Muscle of leg (tissue), 11 donors: ENCODE measurements around the gene MLLT6. TPM values are rescaled to one million over a fixed set of nuclear protein-coding genes. Genes with fewer than 3 reads are reported as not detected.

Experiments used
- DNase-seq: peaks from one replicate; pipeline ENCODE4 v3.0.0; 2013
- H3K27ac ChIP-seq: one replicate; pipeline ENCODE4 v1.5.1; 2013; ENCODE audit warnings: mild to moderate bottlenecking, low read length, control low read depth
- H3K27me3 ChIP-seq: one replicate; pipeline ENCODE4 v1.6.1; 2013; ENCODE audit warnings: low read length; ENCODE audit not compliant: control insufficient read depth, insufficient read depth
- H3K36me3 ChIP-seq: one replicate; pipeline ENCODE4 v1.6.1; 2013; ENCODE audit warnings: low read length; ENCODE audit not compliant: control insufficient read depth, insufficient read depth
- H3K4me1 ChIP-seq: one replicate; pipeline ENCODE4 v1.6.1; 2013; ENCODE audit warnings: low read length; ENCODE audit not compliant: control insufficient read depth, insufficient read depth
- H3K4me3 ChIP-seq: one replicate; pipeline ENCODE4 v1.5.1; 2013; ENCODE audit warnings: low read length, control low read depth
- H3K9me3 ChIP-seq: replicated peaks from 2 replicates; pipeline ENCODE4 v1.6.1; 2013; ENCODE audit warnings: low read depth, low read length; ENCODE audit not compliant: control insufficient read depth
- WGBS: methylation state at CpG from one replicate; pipeline ENCODE4 v1.1.5; 2013; ENCODE audit warnings: missing lambda C conversion rate; ENCODE audit not compliant: insufficient coverage; 5-methylcytosine and 5-hydroxymethylcytosine counted together
- polyA plus RNA-seq, 8 donors: library from polyadenylated mRNA; unstranded; fragments of 120-200 nt; gene quantifications; one replicate each; pipeline versions ENCODE4 v1.2.1 to v1.2.3, GENCODE V29; 2013; ENCODE audit warnings: inconsistent platforms in 1 of 8, low replicate concordance in 1 of 8; ENCODE audit not compliant: insufficient read length in 8 of 8, insufficient read depth in 1 of 8
- total RNA-seq: library from RNA; stranded (reverse); fragments of 120-200 nt; gene quantifications from one replicate; pipeline ENCODE4 v1.2.4, GENCODE V29; 2013

The MLLT6 gene
- total and polyA plus RNA-seq, 9 donors, result 40.8 to 77.3 (median 61.5) TPM

DNA sequence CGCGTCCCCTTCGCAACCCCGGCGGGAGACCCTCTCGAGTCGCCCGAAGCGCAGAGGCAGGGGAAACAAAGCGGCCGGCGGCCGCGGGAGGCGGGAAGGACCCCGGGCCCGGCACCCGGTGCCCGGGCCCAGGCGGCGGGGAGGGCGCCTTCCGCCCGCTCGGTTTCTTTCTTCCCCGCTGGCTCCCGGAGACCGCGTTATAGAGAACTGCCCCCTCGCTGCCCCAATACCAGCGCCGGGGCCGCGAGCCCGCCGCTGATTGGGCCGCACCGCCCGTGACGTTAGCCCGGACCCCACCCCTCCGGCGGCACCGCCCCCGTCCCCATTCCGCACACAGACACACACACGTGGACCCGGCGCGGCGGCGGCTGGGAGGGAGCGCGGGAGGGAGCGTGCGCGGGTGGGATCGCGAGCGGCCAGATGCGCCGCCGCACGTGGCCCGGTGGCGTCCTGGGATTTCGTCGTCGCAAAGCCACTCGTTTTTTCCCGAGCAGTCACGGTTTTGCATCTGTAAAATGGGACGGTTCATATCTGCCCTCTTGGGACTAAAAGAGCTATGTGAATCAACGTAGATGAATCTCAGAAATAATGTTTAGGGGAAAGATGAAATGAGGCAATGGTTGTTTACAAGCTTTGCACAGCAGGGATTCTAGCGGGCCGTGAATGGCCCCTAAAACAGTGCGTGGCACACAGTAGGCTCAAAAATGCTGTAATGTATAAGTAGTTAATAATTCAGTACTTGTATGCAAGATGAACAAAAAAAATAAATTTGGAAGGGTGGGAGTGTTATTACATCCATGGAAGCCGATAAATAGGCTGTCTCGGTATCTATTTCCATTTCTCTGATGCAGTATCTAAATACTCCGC, 30.1 kb upstream of the MLLT6 start, which contains the start of gene EPOP:
Gene EPOP (minus strand): TSS at position 209 of the 867 bp plus-strand sequence. CDS start 462 bp downstream, outside the sequence.
- no peaks in the 10 kb centered on the region for H3K36me3 ChIP-seq
- peaks cover 66% of the 10 kb centered on the region for H3K27me3 ChIP-seq
- no peaks in the 10 kb centered on the region for H3K9me3 ChIP-seq
- WGBS, result under 1% methylated on average over 75 of the region's 80 CpGs
- H3K4me3 ChIP-seq, result peak within 1 kb of the TSS; percentile 31
- no peak within 1 kb of the TSS for H3K27ac ChIP-seq
- H3K4me1 ChIP-seq, result peaks cover 10% of the 10 kb centered on the region
- DNase-seq, result peak; percentile 87

DNA sequence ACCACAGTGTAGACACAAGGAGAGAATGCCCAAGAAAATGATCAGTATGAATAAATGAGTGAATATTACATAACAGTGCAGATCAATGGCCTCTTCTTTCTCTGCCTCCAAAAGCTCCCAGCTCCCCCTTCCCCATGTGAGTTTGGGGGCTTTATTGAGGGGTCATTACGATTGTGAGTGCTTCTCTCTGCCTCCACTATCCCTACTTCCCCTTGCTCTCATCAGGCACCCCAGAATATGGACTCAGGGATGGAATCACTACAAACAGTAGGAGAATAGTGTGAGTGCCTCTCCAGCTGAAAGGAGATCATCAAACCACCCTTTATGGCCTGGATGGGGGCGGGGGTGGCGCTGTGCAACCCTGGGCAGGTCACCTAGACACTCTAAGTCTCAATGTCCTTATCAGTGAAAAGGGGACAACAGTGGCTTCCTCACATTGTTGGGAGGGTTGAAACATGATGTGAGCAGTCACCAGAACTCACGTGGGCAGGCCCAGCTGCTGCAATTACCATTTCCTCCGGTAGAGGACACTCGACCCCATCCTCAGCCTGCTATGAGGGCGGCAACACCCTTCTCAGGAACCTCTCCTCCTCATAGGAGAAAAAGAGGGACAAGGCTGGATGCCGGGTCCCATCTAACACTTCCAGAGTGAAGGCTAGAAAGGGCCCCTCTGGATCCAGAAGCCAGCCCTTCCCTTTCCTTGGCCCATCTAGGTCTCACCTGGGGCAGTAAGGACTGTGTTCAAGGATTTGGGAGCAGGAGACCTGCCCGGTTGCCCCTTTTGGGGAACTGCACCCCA, 28.2 kb upstream of the MLLT6 start:
- Histone ChIP-seq H3K27me3 (peaks cover 47% of the 10 kb centered on the region), H3K4me1 (peaks cover 10% of the 10 kb centered on the region), H3K36me3 (no peaks in the 10 kb centered on the region), H3K9me3 (no peaks in the 10 kb centered on the region), H3K4me3 (no peak overlapping the region), H3K27ac (no peak overlapping the region)
- WGBS, result 75% methylated on average over 1 of the region's 9 CpGs
- peak; percentile 90 for DNase-seq

DNA sequence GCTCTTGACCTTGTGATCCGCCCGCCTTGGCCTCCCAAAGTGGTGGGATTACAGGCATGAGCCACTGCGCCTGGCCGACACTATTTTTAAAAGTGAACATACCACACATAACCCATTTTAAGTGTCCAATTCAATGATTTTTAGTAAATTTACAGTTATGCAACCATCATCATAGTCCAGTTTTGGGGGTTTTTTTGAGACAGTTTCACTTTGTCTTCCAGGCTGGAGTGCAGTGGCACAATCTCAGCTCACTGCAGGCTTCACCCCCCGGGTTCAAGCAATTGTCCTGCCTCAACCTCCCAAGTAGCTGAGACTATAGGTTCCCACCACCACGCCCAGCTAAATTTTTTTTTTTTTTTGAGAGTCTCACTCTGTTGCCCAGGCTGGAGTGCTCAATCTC, 27.3 kb upstream of the MLLT6 start:
- no peak for DNase-seq
- Histone ChIP-seq H3K27ac (no peak overlapping the region), H3K27me3 (peaks cover 38% of the 10 kb centered on the region), H3K36me3 (no peaks in the 10 kb centered on the region), H3K9me3 (no peaks in the 10 kb centered on the region), H3K4me3 (no peak overlapping the region), H3K4me1 (peaks cover 10% of the 10 kb centered on the region)
- WGBS, result 81% methylated on average over 3 of the region's 6 CpGs

DNA sequence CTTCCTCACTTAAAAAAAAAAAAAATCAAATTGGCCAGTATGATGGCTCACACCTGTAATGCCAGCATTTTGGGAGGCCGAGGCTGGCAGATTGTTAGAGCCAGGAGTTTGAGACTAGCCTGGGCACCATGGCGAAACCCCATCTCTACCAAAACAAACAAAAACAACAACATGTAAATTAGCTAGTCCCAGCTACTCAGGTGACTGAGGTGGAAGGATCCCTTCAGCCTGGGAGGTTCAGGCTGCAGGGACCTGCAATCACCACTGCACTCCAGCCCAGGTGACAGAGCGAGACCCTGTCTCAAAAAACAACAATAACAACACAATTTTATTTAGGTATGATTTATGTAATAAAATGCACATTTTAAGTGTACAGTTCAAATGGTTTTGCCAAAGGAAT, 24.0 kb upstream of the MLLT6 start:
- H3K4me1 ChIP-seq, result peaks cover 3% of the 10 kb centered on the region
- WGBS, result 50% methylated on average over 1 of the region's 3 CpGs
- no peaks in the 10 kb centered on the region for H3K36me3 ChIP-seq
- peaks cover 6% of the 10 kb centered on the region for H3K27me3 ChIP-seq
- no peak for DNase-seq
- no peak overlapping the region for H3K27ac ChIP-seq
- no peak overlapping the region for H3K4me3 ChIP-seq
- H3K9me3 ChIP-seq, result no peaks in the 10 kb centered on the region

DNA sequence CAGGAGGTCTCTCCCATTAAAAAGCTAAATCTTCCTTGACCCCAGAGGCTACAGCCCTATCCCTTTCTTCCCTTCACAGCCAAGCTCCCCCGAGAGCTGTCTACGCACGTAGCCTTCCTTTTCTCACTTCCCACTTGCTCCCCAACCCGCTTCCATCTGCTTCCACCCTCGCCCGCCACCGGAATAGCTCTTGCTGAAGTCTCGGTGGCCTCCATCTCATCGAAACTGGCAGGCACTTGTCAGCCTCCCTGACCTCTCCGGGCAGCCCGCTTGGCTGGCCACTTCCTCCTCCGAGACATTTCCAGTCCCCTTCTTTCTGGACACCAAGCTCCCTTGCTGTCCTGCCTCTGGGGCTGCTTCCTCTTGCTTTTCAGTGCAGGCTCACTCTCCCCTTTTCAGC, 19.6 kb upstream of the MLLT6 start:
- peak; percentile 70 for DNase-seq
- H3K36me3 ChIP-seq, result no peaks in the 10 kb centered on the region
- H3K4me3 ChIP-seq, result no peak overlapping the region
- peak overlapping the region; percentile 20 for H3K27ac ChIP-seq
- H3K27me3 ChIP-seq, result no peaks in the 10 kb centered on the region
- H3K9me3 ChIP-seq, result no peaks in the 10 kb centered on the region
- 74% methylated on average over 12 of the region's 12 CpGs for WGBS
- no peaks in the 10 kb centered on the region for H3K4me1 ChIP-seq

DNA sequence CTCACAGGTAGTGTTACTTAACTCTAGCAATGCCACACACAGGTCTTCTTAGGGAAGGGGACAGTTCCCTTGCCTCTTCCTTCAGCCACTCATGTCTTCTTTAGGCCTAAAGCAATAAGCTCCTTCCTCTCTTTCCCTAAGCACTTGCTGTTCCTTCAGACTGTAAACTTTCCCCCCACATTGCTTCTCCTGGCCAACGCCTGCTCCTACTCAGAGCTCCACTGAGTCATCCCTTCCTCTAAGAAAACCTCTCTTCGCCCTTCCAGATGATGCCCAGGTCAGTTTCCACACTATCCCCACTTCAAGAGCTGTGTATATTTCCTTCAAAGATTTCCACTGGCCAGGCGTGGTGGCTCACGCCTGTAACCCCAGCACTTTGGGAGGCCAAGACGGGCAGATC, 17.8 kb upstream of the MLLT6 start:
- 94% methylated on average over 5 of the region's 5 CpGs for WGBS
- Histone ChIP-seq H3K27me3 (no peaks in the 10 kb centered on the region), H3K27ac (no peak overlapping the region)

DNA sequence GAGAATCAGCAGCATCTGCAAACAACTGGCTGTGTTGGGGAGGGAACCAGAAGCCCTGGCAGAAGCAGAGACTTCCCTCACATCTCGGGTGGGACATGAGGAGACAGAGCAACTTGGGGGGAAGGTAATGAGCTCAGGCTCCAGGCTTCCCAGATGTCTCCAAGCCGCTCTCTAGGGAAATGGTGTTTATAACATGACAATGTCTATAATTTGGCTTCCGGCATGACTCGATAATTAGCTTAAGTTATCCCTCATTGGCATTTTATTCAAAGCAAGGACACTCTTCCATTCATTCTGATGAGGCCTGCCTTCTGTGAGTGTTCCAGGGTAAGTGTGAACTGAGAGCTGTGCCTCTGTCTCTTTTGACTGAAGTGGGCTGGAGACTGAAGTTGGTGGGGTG, 14.7 kb upstream of the MLLT6 start:
- no peaks in the 10 kb centered on the region for H3K27me3 ChIP-seq
- H3K9me3 ChIP-seq, result no peaks in the 10 kb centered on the region
- H3K4me1 ChIP-seq, result peaks cover 13% of the 10 kb centered on the region
- no peak for DNase-seq
- no peak overlapping the region for H3K4me3 ChIP-seq
- no peaks in the 10 kb centered on the region for H3K36me3 ChIP-seq
- WGBS, result no CpG with 5 or more reads among the region's 4 CpGs
- H3K27ac ChIP-seq, result no peak overlapping the region

More for the DNA sequence above, 17.8 kb upstream of the MLLT6 start:
- no peaks in the 10 kb centered on the region for H3K4me1 ChIP-seq
- H3K9me3 ChIP-seq, result no peaks in the 10 kb centered on the region
- DNase-seq, result no peak
- no peak overlapping the region for H3K4me3 ChIP-seq
- H3K36me3 ChIP-seq, result no peaks in the 10 kb centered on the region

DNA sequence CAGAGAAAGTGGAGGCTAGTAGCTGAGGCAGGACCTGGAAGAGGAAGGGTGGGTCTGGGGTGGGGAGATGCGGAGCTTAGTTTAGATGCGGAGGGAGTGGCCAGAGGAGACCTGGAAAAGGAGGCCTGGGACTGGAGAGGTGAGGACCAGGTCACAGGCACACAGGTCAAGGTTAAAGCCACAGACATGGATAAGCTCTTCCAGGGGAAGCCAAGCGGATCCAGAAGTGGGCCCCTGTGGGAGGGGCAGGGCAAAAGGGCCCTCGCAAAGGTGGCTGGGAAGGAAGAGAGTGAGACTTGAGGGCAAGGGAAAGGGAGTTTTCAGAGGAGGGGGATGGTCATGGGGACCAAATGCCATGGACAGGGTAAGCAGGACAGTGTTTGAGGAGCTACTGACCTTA, 13.9 kb upstream of the MLLT6 start:
- no peaks in the 10 kb centered on the region for H3K36me3 ChIP-seq
- H3K27ac ChIP-seq, result no peak overlapping the region
- WGBS, result 55% methylated on average over 4 of the region's 4 CpGs
- no peaks in the 10 kb centered on the region for H3K9me3 ChIP-seq
- no peak for DNase-seq
- H3K27me3 ChIP-seq, result no peaks in the 10 kb centered on the region
- H3K4me1 ChIP-seq, result peaks cover 13% of the 10 kb centered on the region
- H3K4me3 ChIP-seq, result no peak overlapping the region

DNA sequence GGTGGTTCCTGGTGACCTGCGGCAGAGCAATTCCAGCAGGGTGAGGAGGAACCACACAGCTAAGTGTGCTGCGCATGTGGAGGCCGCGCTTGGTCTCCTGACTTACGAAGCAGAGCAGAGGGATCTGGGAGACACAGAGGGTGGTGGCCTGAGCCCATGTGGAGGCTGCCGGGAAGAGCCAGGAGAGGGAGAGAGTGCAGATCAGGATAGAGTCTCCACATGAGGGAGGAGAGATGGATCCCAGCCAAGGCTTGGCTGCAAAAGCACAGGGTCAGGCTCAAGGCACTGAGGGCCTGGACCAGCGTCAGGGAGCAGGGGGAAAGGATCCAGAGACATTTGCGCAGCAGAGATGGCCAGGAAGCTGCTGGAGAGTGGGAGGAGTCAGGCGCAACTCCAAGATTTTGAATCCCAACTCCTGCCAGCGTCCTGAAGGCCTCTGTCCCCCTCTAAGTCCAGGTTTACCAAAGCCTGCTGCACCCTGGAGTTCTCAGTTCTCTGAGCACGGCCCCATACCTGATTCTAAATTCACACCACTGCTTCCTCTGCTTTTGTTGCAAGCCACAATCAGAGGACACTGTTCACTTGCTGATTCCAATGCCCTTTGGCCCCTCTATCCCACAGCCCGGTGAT, 11.3 kb upstream of the MLLT6 start:
- H3K4me1 ChIP-seq, result peaks cover 13% of the 10 kb centered on the region
- peak; percentile 98 for DNase-seq
- no peak overlapping the region for H3K4me3 ChIP-seq
- H3K27me3 ChIP-seq, result peaks cover 3% of the 10 kb centered on the region
- no peaks in the 10 kb centered on the region for H3K9me3 ChIP-seq
- H3K27ac ChIP-seq, result peak overlapping the region; percentile 78
- WGBS, result 21% methylated on average over 11 of the region's 12 CpGs
- no peaks in the 10 kb centered on the region for H3K36me3 ChIP-seq
